K562 (cell line): Measurements from ENCODE around the gene PIK3R4. TPM values are rescaled to one million over a fixed set of nuclear protein-coding genes. Genes with fewer than 3 reads are reported as not detected.

ENCODE experiments used
- ATAC-seq: fragments of 200-7000 bp; cut with Tn5 transposase; 3 replicates; pipeline ENCODE4 v1.9.1; 2020; ENCODE audit warnings: moderate library complexity
- Bru-seq: library from RNA; stranded (reverse); fragments of 400-500 nt; gene quantifications from one replicate; lab custom pipeline; 2021; lab: Mats Ljungman, UMichigan
- BruChase-seq, 2 experiments: library from RNA; stranded (reverse); fragments of 400-500 nt; gene quantifications; one replicate each; lab custom pipeline; 2021; lab: Mats Ljungman, UMichigan
- BruUV-seq: library from RNA; stranded (reverse); fragments of 400-500 nt; replicated peaks from 2 replicates; lab custom pipeline; 2021; lab: Mats Ljungman, UMichigan
- CTCF ChIA-PET: fragments of 300-600 bp; formaldehyde crosslinking; extraction: SDS; loops from one replicate; lab custom pipeline; 2021; ENCODE audit warnings: low intra/inter-chr PET ratio; lab: Yijun Ruan, JAX
- POLR2A ChIA-PET: fragments of 300-600, 350-650 bp; sonication (Branson Sonifier 250); formaldehyde crosslinking; extraction: SDS; loops from one replicate; lab custom pipeline; 2021; ENCODE audit warnings: antibody characterized with exemption, inconsistent platforms; lab: Yijun Ruan, JAX
- DNase-seq, 4 experiments: peaks; one replicate each; pipeline versions ENCODE4 v3.0.0 to v3.0.0-alpha.2; 2011 to 2018; ENCODE audit warnings: low spot score in 3 of 4, mixed read lengths in 3 of 4; ENCODE audit errors: extremely low read depth in 1 of 4
- FAIRE-seq: peaks from 2 replicates; lab custom pipeline; 2011; peaks lifted over from hg19 to GRCh38; lab: Jason Lieb, UNC
- H2AFZ ChIP-seq: 2 replicates; pipeline ENCODE4 v1.6.0; 2011; ENCODE audit warnings: low read depth, low read length, control low read depth, inconsistent platforms
- H3K27ac ChIP-seq: fragments of 200-600 bp; 3 replicates; pipeline ENCODE4 v1.8.0; 2011; ENCODE audit warnings: low read depth, mild to moderate bottlenecking, control low read depth, inconsistent platforms, low read length, moderate library complexity, mixed read lengths; ENCODE audit errors: extremely low read depth
- H3K27me3 ChIP-seq, 2 experiments: fragments of 300-600 bp in 1 of 2; 2 replicates in 1 of 2; 3 replicates in 1 of 2; pipeline versions ENCODE4 v1.6.0 to v1.8.0; 2011; ENCODE audit warnings: inconsistent platforms in 2 of 2, low read length in 2 of 2, mild to moderate bottlenecking in 1 of 2, mixed read lengths in 1 of 2, moderate library complexity in 1 of 2; ENCODE audit not compliant: control insufficient read depth in 2 of 2, insufficient read depth in 2 of 2
- H3K36me3 ChIP-seq: fragments of 300-600 bp; 3 replicates; pipeline ENCODE4 v1.8.0; 2011; ENCODE audit warnings: mild to moderate bottlenecking, low read length, inconsistent platforms; ENCODE audit not compliant: control insufficient read depth, insufficient read depth
- H3K4me1 ChIP-seq, 2 experiments: fragments of 200-600 bp in 1 of 2; replicated peaks in 1 of 2; 2 replicates in 1 of 2; 3 replicates in 1 of 2; pipeline versions ENCODE4 v1.5.1 to v1.8.0; 2011; ENCODE audit warnings: inconsistent platforms in 2 of 2, low read length in 2 of 2, mild to moderate bottlenecking in 1 of 2, mixed read lengths in 1 of 2, moderate library complexity in 1 of 2; ENCODE audit not compliant: control insufficient read depth in 2 of 2, insufficient read depth in 2 of 2
- H3K4me2 ChIP-seq: 2 replicates; pipeline ENCODE4 v1.6.1; 2011; ENCODE audit warnings: low read length, control low read depth, inconsistent platforms, mixed read lengths; ENCODE audit not compliant: insufficient read depth
- H3K4me3 ChIP-seq: fragments of 200-600 bp; sonication (generic), shearing (Covaris generic); 2 replicates; pipeline ENCODE4 v1.5.1; 2016; ENCODE audit warnings: control low read depth, inconsistent platforms
- H3K79me2 ChIP-seq: fragments of 200-600 bp; 3 replicates; pipeline ENCODE4 v1.8.0; 2011; ENCODE audit warnings: low read length, inconsistent platforms; ENCODE audit not compliant: control insufficient read depth, insufficient read depth
- H3K9ac ChIP-seq, 2 experiments: 2 replicates each; pipeline versions ENCODE4 v1.6.0 to v1.6.1; 2011; ENCODE audit warnings: low read depth in 2 of 2, low read length in 2 of 2, control low read depth in 1 of 2, inconsistent platforms in 1 of 2, mild to moderate bottlenecking in 1 of 2, mixed read lengths in 1 of 2; ENCODE audit not compliant: insufficient read depth in 1 of 2
- H3K9me1 ChIP-seq: one replicate; pipeline ENCODE4 v1.6.0; 2011; ENCODE audit warnings: inconsistent platforms, mild to moderate bottlenecking, low read length, moderate library complexity; ENCODE audit not compliant: control insufficient read depth, insufficient read depth
- H3K9me3 ChIP-seq: replicated peaks from 2 replicates; pipeline ENCODE4 v1.5.1; 2011; ENCODE audit warnings: low read depth, low read length, inconsistent platforms; ENCODE audit not compliant: control insufficient read depth, insufficient read depth
- H4K20me1 ChIP-seq: replicated peaks from 2 replicates; pipeline ENCODE4 v1.6.1; 2011; ENCODE audit warnings: low read length, inconsistent platforms, mixed read lengths; ENCODE audit not compliant: control insufficient read depth, insufficient read depth
- ADNP ChIP-seq: fragments of 200-800 bp; sonication (Bioruptor generic); IDR thresholded peaks from 2 replicates; pipeline ENCODE4 v1.6.1; 2016; ENCODE audit warnings: missing genetic modification characterization, missing compliant biosample characterization
- CREM ChIP-seq: IDR thresholded peaks from 2 replicates; pipeline ENCODE4 v1.6.1; 2014; ENCODE audit warnings: antibody characterized with exemption, low read depth
- PML ChIP-seq: IDR thresholded peaks from 2 replicates; pipeline ENCODE4 v1.6.1; 2012; ENCODE audit warnings: low read length, inconsistent platforms
- PRPF4 ChIP-seq: fragments of 200-400 bp; formaldehyde crosslinking; IDR thresholded peaks from one replicate; pipeline ENCODE4 v1.6.1; 2017; ENCODE audit warnings: low read length, low read depth, mild to moderate bottlenecking; ENCODE audit not compliant: insufficient read depth, poor library complexity, severe bottlenecking
- RBFOX2 ChIP-seq: fragments of 200-400 bp; formaldehyde crosslinking; IDR thresholded peaks from 2 replicates; pipeline ENCODE4 v1.6.1; 2017; ENCODE audit warnings: low read depth, mild to moderate bottlenecking, low read length, moderate library complexity
- ZBTB11 ChIP-seq, 3 experiments: fragments of 200-800 bp in 1 of 3; fragments of 250-450 bp in 1 of 3; fragments of 450-650 bp in 1 of 3; sonication (Bioruptor Pico) in 1 of 3; sonication (Bioruptor generic) in 1 of 3; formaldehyde crosslinking in 1 of 3; IDR thresholded peaks; 2 replicates each; pipeline versions ENCODE4 v1.6.1 to v1.8.0; 2016 to 2022; ENCODE audit warnings: mild to moderate bottlenecking in 2 of 3, missing genetic modification characterization in 2 of 3, missing compliant biosample characterization in 1 of 3, moderate library complexity in 1 of 3
- ZNF263 ChIP-seq: sonication (generic); formaldehyde crosslinking; IDR thresholded peaks from 2 replicates; pipeline ENCODE4 v1.8.0; 2022; ENCODE audit warnings: mild to moderate bottlenecking, missing genetic modification reagents, borderline replicate concordance
- ZNF699 ChIP-seq: fragments of 250-450 bp; sonication (Bioruptor Pico); IDR thresholded peaks from 2 replicates; pipeline ENCODE4 v1.8.0; 2021; ENCODE audit warnings: mild to moderate bottlenecking, moderate library complexity; ENCODE audit not compliant: insufficient replicate concordance
- WGBS: fragments of 100-300 bp; shearing (Covaris generic); methylation state at CpG from one replicate; pipeline ENCODE4 v1.1.6; 2016; ENCODE audit warnings: low coverage, mixed read lengths; ENCODE audit not compliant: insufficient coverage; ENCODE audit errors: missing lambda C conversion rate; 5-methylcytosine and 5-hydroxymethylcytosine counted together
- in situ Hi-C: fragments of 300-500 bp; cut with MboI; formaldehyde crosslinking; loops from 4 replicates; pipeline ENCODE4 v1.15.0; 2018; ENCODE audit warnings: inconsistent platforms, mixed read lengths
- intact Hi-C: fragments of 100-400 bp; cut with micrococcal nuclease; formaldehyde crosslinking; loops from 2 replicates; pipeline ENCODE4 v1.14.2; 2022
- long read RNA-seq, 3 experiments: library from polyadenylated mRNA in 2 of 3; library from RNA in 1 of 3; unstranded in 2 of 3; stranded (forward) in 1 of 3; transcript quantifications; one replicate each; pipeline ENCODE4 v2.0.0, GENCODE V29; 2019 to 2022
- polyA minus RNA-seq, 3 experiments: library from RNA; depleted of rRNA, polyadenylated mRNA; stranded (reverse); fragments of >200 nt; gene quantifications; 2 replicates each; pipeline ENCODE4 v1.2.3, GENCODE V29; 2011
- polyA plus RNA-seq, 8 experiments: library from polyadenylated mRNA; depleted of rRNA in 4 of 8; stranded (reverse) in 5 of 8; unstranded in 3 of 8; fragments of >200 nt; fragmentation: Nextera tagmentation in 2 of 8; fragmentation: Illumina TruSeq in 1 of 8; extraction: Ambion mirVana in 2 of 8; extraction: Trizol in 1 of 8; gene quantifications; 2 replicates each; pipeline versions ENCODE4 v1.2.1 to v1.2.3, GENCODE V29; 2011 to 2014; ENCODE audit warnings: inconsistent platforms in 1 of 8, missing spikeins in 1 of 8
- total RNA-seq, 7 experiments: library from RNA; depleted of rRNA in 6 of 7; stranded (reverse); fragments of >200 nt in 6 of 7; fragmentation: Illumina TruSeq in 2 of 7; extraction: Trizol in 2 of 7; gene quantifications; 2 replicates each; pipeline versions ENCODE4 v1.2.1 to v1.2.3, GENCODE V29; 2011 to 2021; ENCODE audit warnings: low replicate concordance in 1 of 7

The PIK3R4 gene
- total RNA-seq (2011; cell fraction: chromatin; rRNA removed; ENCODE audit: low replicate concordance), result 24.7 and 44.4 TPM in 2 replicates
- 15.0 and 19.2 TPM in 2 replicates for total RNA-seq (2011; cell fraction: nucleolus; rRNA removed)
- total RNA-seq (2011; cell fraction: nucleoplasm; rRNA removed), result 16.0 and 18.6 TPM in 2 replicates
- total RNA-seq (2014; rRNA removed), result 24.4 and 25.0 TPM in 2 replicates
- 30.6 and 32.7 TPM in 2 replicates for total RNA-seq (2014; rRNA removed; fragmentation: Illumina TruSeq; extraction: Trizol)
- 32.8 and 33.6 TPM in 2 replicates for total RNA-seq (2015; rRNA removed; fragmentation: Illumina TruSeq; extraction: Trizol)
- total RNA-seq (2021), result 21.5 and 22.8 TPM in 2 replicates
- 43.3 and 45.8 TPM in 2 replicates for polyA plus RNA-seq (2011; rRNA removed)
- 51.8 and 68.2 TPM in 2 replicates for polyA plus RNA-seq (2011; cell fraction: cytosol; rRNA removed)
- 28.7 and 34.2 TPM in 2 replicates for polyA plus RNA-seq (2011; cell fraction: nucleus; rRNA removed)
- 15.7 and 18.6 TPM in 2 replicates for polyA plus RNA-seq (2012)
- 40.2 and 40.5 TPM in 2 replicates for polyA plus RNA-seq (2014; fragmentation: Illumina TruSeq; extraction: Trizol)
- 10 to 100 TPM; 20.6 to 26.0 TPM for polyA plus RNA-seq (2014; fragmentation: Nextera tagmentation; extraction: Ambion mirVana)
- 24.3 and 28.3 TPM in 2 replicates for polyA plus RNA-seq (2014; rRNA removed)
- polyA minus RNA-seq (2011; rRNA and poly(A)+ RNA removed), result 84.1 and 103 TPM in 2 replicates
- polyA minus RNA-seq (2011; cell fraction: cytosol; rRNA and poly(A)+ RNA removed), result 26.5 and 27.2 TPM in 2 replicates
- polyA minus RNA-seq (2011; cell fraction: nucleus; rRNA and poly(A)+ RNA removed), result 28.3 and 49.8 TPM in 2 replicates
- Bru-seq, nascent RNA, result percentile 75 among the genes with signal in this experiment
- BruChase-seq, experiment 1, labeled RNA remaining after a 2-hour chase, result percentile 80 among the genes with signal in this experiment
- BruChase-seq, experiment 2, labeled RNA remaining after a 6-hour chase, result percentile 80 among the genes with signal in this experiment
- long read RNA-seq, experiment 1, full-length matches to known transcripts, result 15 of 37 reads
- long read RNA-seq, experiment 1, partial matches to known transcripts, result 21 of 37 reads
- long read RNA-seq, experiment 1, other reads (novel, unspliced or antisense), result 1 of 37 reads
- long read RNA-seq, experiment 2, full-length matches to known transcripts, result 3 of 18 reads
- long read RNA-seq, experiment 2, partial matches to known transcripts, result 10 of 18 reads
- long read RNA-seq, experiment 2, other reads (novel, unspliced or antisense), result 5 of 18 reads
- long read RNA-seq, experiment 3, full-length matches to known transcripts, result 2 of 5 reads
- long read RNA-seq, experiment 3, partial matches to known transcripts, result 3 of 5 reads
- long read RNA-seq, experiment 3, other reads (novel, unspliced or antisense), result 0 of 5 reads

GRCh38 chr3:130746246-130747039 lies at the start of gene PIK3R4:
TSS of gene PIK3R4 (minus strand) at chr3:130746829. CDS start at chr3:130745218, 1,611 bp downstream.
- POLR2A ChIA-PET, result interaction anchor here (0.6 to 1.6 kb wide), 5 partner anchors 19 to 759 kb away, joined by 3 to 7 read pairs (median 3); partner anchors contain the start of gene ATP2C1
- H3K27ac ChIP-seq, result peak within 1 kb of the TSS; percentile 81
- FAIRE-seq, result peak; percentile 99
- DNase-seq, result peak; percentile 79 to 97 (median 85)
- H2AFZ ChIP-seq, result peak within 1 kb of the TSS; percentile 82
- H3K36me3 ChIP-seq, result peaks cover 34% of the 10 kb centered on the region
- under 1% methylated on average over 32 of the region's 43 CpGs for WGBS
- no peaks in the 10 kb centered on the region for H3K27me3 ChIP-seq
- peak; percentile 83 for ATAC-seq
- H3K9me1 ChIP-seq, result peaks cover 4% of the 10 kb centered on the region
- peak within 1 kb of the TSS; percentile 85 for H3K4me3 ChIP-seq
- CTCF ChIA-PET, result interaction anchor here (0.6 kb wide), 1 partner anchor 340 kb away, joined by 3 read pairs; no protein-coding TSS in a partner anchor
- H3K4me1 ChIP-seq, result peaks cover 0 to 11% of the 10 kb centered on the region in 2 experiments; a peak in 3 of 5 replicates
- H3K79me2 ChIP-seq, result peaks cover 66% of the 10 kb centered on the region
- peak within 1 kb of the TSS; percentile 94 for H3K4me2 ChIP-seq
- no peaks in the 10 kb centered on the region for H3K9me3 ChIP-seq
- BruUV-seq, result TSS peak; percentile 72
- H3K9ac ChIP-seq, result peak within 1 kb of the TSS; percentile 83 to 97
- in situ Hi-C loops, result no loop called here
- H4K20me1 ChIP-seq, result peaks cover 4% of the 10 kb centered on the region; the same call in 1 of the 2 replicates
- intact Hi-C loops, result loop anchor here (10.0 kb wide), 1 partner anchor 278 kb away; the partner anchor contains the start of genes ASTE1 and NEK11
- TF ChIP-seq PRPF4 (no peak), ZNF263 (CRISPR knock-in tag) (0 out of 2 replicates have a peak, but pooled peaks have one; percentile 25), ADNP (no peak), ZBTB11 (CRISPR knock-in tag; IDR thresholded peaks at IDR 0.05) (no peak), PML (peak; percentile 5; the same call in 1 of the 2 replicates), ZNF699 (CRISPR knock-in tag) (no peak), RBFOX2 (peak; percentile 74), CREM (peak; percentile 98)
